Hypothalamus (tissue), 51 donors: ENCODE results near the gene CALHM3.
A peak's percentile ranks its signal among the peaks of the same experiment; 100 is the strongest.

Experiments used
- DNase-seq, 51 donors: peaks; one replicate each; lab custom pipeline; 2025; lab: John Stamatoyannopoulos, UW

CALHM3 gene

GRCh38 chr10:103476046-103476768, 2.8 kb downstream of the CALHM3 start:
- DNase-seq: no peak

- DNase-seq: no peak
Measured at GRCh38 chr10:103475437-103475836, 3.6 kb downstream of the CALHM3 start.

- DNase-seq: no peak
Measured at GRCh38 chr10:103474077-103474476, 5.0 kb downstream of the CALHM3 start.

- DNase-seq: no peak
Measured at GRCh38 chr10:103473261-103473671, 5.8 kb downstream of the CALHM3 start.

- no peak for DNase-seq
Measured at GRCh38 chr10:103472005-103472404, 7.0 kb downstream of the CALHM3 start.

- peak in 1 of 51 donors; percentile 6 for DNase-seq
Measured at GRCh38 chr10:103470761-103471653, 8.0 kb downstream of the CALHM3 start.

GRCh38 chr10:103469201-103469600, 9.8 kb downstream of the CALHM3 start:
- no peak for DNase-seq

GRCh38 chr10:103467406-103467805, 11.6 kb downstream of the CALHM3 start:
- DNase-seq: no peak

GRCh38 chr10:103466734-103467133, 12.3 kb downstream of the CALHM3 start:
- no peak for DNase-seq

- peak in 1 of 51 donors; percentile 1 for DNase-seq
Measured at GRCh38 chr10:103465411-103466179, 13.4 kb downstream of the CALHM3 start.

- DNase-seq: no peak
Measured at GRCh38 chr10:103463499-103463898, 15.5 kb downstream of the CALHM3 start.

GRCh38 chr10:103459615-103460014, 19.4 kb downstream of the CALHM3 start:
- no peak for DNase-seq

- DNase-seq: peak in 3 of 51 donors; percentile 13 to 16 (median 14)
Measured at GRCh38 chr10:103458720-103459119, 20.3 kb downstream of the CALHM3 start, which contains the start of gene CALHM1. CALHM1 (minus strand) TSS chr10:103458900; CDS start chr10:103458751, 149 bp downstream.

- no peak for DNase-seq
Measured at GRCh38 chr10:103457896-103458583, 21.0 kb downstream of the CALHM3 start.

- DNase-seq: no peak
Measured at GRCh38 chr10:103457176-103457712, 21.8 kb downstream of the CALHM3 start.

GRCh38 chr10:103456074-103456660, 22.9 kb downstream of the CALHM3 start:
- no peak for DNase-seq

GRCh38 chr10:103455235-103455634, 23.8 kb downstream of the CALHM3 start:
- no peak for DNase-seq

- no peak for DNase-seq
Measured at GRCh38 chr10:103454026-103454425, 25.0 kb downstream of the CALHM3 start.

GRCh38 chr10:103452506-103453230, 26.4 kb downstream of the CALHM3 start:
- DNase-seq: no peak
